Small intestine (tissue), 7 donors: ENCODE results near the gene VENTX. TPM values are rescaled to one million over a fixed set of nuclear protein-coding genes. Genes with fewer than 3 reads are reported as not detected.
"Not testable (repeated sequence)": the region's sequence is repeated elsewhere in the genome, so short reads cannot be mapped to it uniquely, and the experiment has no call there.

Experiments used
- DNase-seq, 2 donors: peaks; one replicate each; pipeline versions ENCODE4 v3.0.0 to v3.0.0-alpha.2; 2013
- FAIRE-seq: peaks from 2 replicates; lab custom pipeline; 2012; peaks lifted over from hg19 to GRCh38; lab: Jason Lieb, UNC
- H3K27ac ChIP-seq, 3 donors: one replicate each; pipeline ENCODE4 v1.5.1; 2013; ENCODE audit warnings: low read length in 2 of 3, mild to moderate bottlenecking in 2 of 3, control low read depth in 1 of 3, inconsistent platforms in 1 of 3, low read depth in 1 of 3, moderate library complexity in 1 of 3
- H3K27me3 ChIP-seq, 3 donors: one replicate each; pipeline ENCODE4 v1.6.1; 2013; ENCODE audit warnings: low read length in 3 of 3, inconsistent platforms in 1 of 3; ENCODE audit not compliant: control insufficient read depth in 3 of 3, insufficient read depth in 3 of 3
- H3K36me3 ChIP-seq, 3 donors: one replicate each; pipeline ENCODE4 v1.6.1; 2013; ENCODE audit warnings: low read length in 3 of 3, inconsistent platforms in 1 of 3, low read depth in 1 of 3, mild to moderate bottlenecking in 1 of 3, moderate library complexity in 1 of 3; ENCODE audit not compliant: control insufficient read depth in 3 of 3, insufficient read depth in 2 of 3
- H3K4me1 ChIP-seq, 3 donors: one replicate each; pipeline ENCODE4 v1.6.1; 2013; ENCODE audit warnings: low read length in 2 of 3, inconsistent platforms in 1 of 3, low read depth in 1 of 3, mild to moderate bottlenecking in 1 of 3, moderate library complexity in 1 of 3; ENCODE audit not compliant: control insufficient read depth in 3 of 3, insufficient read depth in 2 of 3
- H3K4me3 ChIP-seq, 3 donors: one replicate each; pipeline ENCODE4 v1.5.1; 2013; ENCODE audit warnings: low read length in 3 of 3, control low read depth in 1 of 3, inconsistent platforms in 1 of 3, low read depth in 1 of 3, mild to moderate bottlenecking in 1 of 3, moderate library complexity in 1 of 3
- H3K9me3 ChIP-seq, 2 donors: one replicate each; pipeline ENCODE4 v1.6.1; 2013; ENCODE audit warnings: low read depth in 1 of 2, low read length in 1 of 2; ENCODE audit not compliant: control insufficient read depth in 2 of 2, insufficient read depth in 1 of 2
- WGBS, 3 donors: extraction: QIAGEN DNeasy Blood & Tissue Kit; methylation state at CpG; one replicate each; pipeline ENCODE4 v1.1.7; 2013; 5-methylcytosine and 5-hydroxymethylcytosine counted together
- polyA plus RNA-seq, 4 donors: library from polyadenylated mRNA; stranded (reverse) in 3 of 4; unstranded in 1 of 4; fragments of 200-250 nt in 3 of 4; fragments of 120-200 nt in 1 of 4; gene quantifications; one replicate each; pipeline versions ENCODE4 v1.2.1 to v1.2.3, GENCODE V29; 2013
- donor health status: healthy with polysubstance abuse.
- donor health status: control.
- donor health status: control.
- donor health status: Bipolar disorder and iron deficiency.
- donor health status: healthy.

Gene VENTX
- polyA plus RNA-seq, 4 donors, result 0.19 to 0.30 TPM; not detected in 2

DNA sequence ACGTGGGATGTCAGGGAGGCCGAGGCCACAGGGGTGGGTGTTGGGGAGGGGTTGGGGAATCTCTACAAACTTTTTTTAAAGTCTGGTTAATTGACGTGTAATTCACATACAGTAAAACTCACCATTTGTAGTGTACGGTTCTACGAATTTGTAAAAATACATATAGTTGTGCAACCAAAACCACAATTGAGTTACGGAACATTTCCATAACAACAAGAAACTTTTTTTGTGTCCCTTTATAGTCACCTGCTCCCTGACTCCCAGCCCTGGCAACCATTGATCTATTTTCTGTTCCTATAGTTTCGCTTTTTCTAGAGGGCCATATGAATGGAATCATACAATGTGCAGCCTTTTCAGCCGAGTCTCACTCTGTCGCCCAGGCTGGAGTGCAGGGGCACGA lies 2.9 kb upstream of the VENTX start:
- not testable (repeated sequence) for H3K36me3 ChIP-seq, H3K4me3 ChIP-seq, H3K27ac ChIP-seq, FAIRE-seq, DNase-seq, H3K9me3 ChIP-seq
- 41 to 58% (median 49%) methylated on average over 7 to 8 of the region's 10 CpGs for WGBS, 3 donors
- Histone ChIP-seq H3K27me3 (peaks cover 39 to 79% (median 40%) of the 10 kb centered on the region in 3 donors), H3K4me1 (peaks cover 0 to 27% (median 0%) of the 10 kb centered on the region in 3 donors)

DNA sequence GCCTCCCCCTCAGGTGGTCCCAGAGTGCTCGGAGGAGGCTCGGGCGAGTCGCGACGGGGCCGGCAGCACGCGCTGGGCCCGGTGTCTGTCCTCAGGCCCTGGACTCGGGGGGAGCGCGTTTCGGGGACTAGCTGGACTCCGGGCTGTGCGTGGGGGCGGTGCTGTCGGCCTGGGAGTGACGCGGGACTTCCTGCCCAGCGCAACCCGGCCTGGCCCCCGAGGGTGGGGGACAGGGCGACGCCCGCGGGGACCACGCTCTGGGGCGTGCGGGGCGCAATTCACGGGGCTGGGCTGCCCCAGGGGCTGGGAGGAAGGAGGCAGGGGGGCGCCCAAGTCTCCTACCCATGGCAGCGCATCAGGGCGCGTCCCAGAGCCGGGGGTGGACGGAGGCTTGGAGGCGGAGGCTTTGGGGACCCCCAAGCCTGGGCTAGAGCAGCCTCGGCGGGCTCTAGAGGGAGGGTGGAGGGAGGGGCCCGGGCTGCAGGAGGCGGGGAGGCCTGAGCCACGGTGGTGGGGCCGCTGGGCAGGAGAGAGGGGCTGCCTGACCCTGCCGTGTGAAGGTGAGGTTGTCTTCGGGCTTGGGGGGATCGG lies 2.3 kb upstream of the VENTX start:
- H3K4me3 ChIP-seq, result peak overlapping the region in 1 of 3 donors; percentile 12
- no peaks in the 10 kb centered on the region for H3K9me3 ChIP-seq
- no peaks in the 10 kb centered on the region for H3K36me3 ChIP-seq
- DNase-seq (peak in 1 of 2 donors; percentile 42), FAIRE-seq (no peak)
- H3K27me3 ChIP-seq, result peaks cover 34 to 77% (median 43%) of the 10 kb centered on the region in 3 donors
- H3K4me1 ChIP-seq, result peaks cover 0 to 27% (median 0%) of the 10 kb centered on the region in 3 donors
- 4 to 6% (median 6%) methylated on average over 35 to 48 of the region's 48 CpGs for WGBS, 3 donors
- H3K27ac ChIP-seq, result no peak overlapping the region

DNA sequence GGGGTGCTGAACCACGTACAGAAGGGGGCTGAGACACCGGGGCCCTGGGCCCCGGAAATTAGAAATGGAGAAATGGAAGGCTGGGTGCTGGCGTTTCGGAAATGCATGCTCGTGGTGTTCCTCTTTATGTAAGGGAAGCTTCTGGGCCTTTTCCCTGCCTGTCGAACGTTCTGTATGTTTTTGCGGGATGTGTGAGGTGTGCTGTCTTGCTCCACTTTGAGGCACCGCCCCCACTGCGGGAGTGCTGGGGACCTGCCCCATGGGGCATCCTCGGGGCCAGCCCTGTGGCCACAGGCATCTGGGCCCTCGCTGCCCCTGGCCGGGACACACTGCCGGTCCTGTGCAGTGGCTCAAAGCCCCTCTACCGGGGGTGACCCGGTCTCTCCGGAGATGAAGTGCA lies 1.7 kb upstream of the VENTX start:
- H3K27ac ChIP-seq, result no peak overlapping the region
- no peaks in the 10 kb centered on the region for H3K9me3 ChIP-seq
- H3K4me3 ChIP-seq, result no peak overlapping the region
- H3K4me1 ChIP-seq, result peaks cover 0 to 31% (median 0%) of the 10 kb centered on the region in 3 donors
- no peak for FAIRE-seq
- peaks cover 31 to 77% (median 44%) of the 10 kb centered on the region in 3 donors for H3K27me3 ChIP-seq
- 2 to 6% (median 5%) methylated on average over 17 to 18 of the region's 18 CpGs for WGBS, 3 donors
- no peak for DNase-seq
- H3K36me3 ChIP-seq, result no peaks in the 10 kb centered on the region

DNA sequence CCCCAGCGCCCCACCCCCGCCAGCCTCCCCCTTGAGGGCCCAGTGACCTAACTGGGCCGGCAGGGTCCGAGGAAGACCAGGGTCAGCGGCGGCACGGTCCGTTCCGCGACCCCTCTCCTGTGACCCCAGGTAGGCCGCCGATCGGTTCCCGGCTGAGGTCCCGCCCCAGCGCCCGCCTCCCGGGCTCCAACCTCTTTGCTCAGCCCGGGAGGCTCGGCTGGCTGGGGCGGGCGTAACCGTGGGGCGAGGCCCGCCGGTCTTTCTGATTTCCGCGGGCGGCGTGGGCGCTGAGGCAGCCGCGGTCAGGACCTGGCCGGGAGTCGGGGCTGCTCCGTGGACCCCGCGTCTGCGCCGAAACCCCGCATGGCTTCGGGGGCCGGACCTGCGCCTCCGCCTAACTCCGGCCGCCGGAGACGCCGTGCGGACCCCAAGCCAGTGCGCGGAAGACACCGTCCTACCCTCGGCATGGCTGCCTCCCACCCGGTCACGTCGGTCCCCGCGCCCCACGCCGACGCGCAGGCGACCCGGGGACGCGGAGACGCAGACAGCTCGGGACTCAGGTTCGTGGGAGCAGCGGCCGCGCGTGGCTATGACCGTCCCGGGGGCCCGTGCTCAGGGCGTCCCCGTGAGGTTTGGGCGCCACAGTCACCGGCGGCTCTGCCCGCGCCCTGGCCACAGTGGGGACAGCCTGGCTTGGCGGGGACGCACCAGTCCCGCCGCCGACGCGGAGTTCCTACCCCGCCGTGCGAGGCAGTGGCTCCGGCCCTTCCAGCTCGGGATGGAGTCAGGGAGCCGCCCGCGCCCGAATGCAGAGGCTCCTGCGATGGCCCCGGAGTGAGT lies 1.0 kb upstream of the VENTX start:
- FAIRE-seq (no peak), DNase-seq (no peak)
- WGBS, 3 donors, result 2 to 3% (median 3%) methylated on average over 76 to 103 of the region's 103 CpGs
- H3K36me3 ChIP-seq, result no peaks in the 10 kb centered on the region
- peaks cover 31 to 72% (median 43%) of the 10 kb centered on the region in 3 donors for H3K27me3 ChIP-seq
- no peaks in the 10 kb centered on the region for H3K9me3 ChIP-seq
- H3K4me3 ChIP-seq, result peak overlapping the region in 1 of 3 donors; percentile 8
- H3K4me1 ChIP-seq, result peaks cover 0 to 33% (median 0%) of the 10 kb centered on the region in 3 donors
- H3K27ac ChIP-seq, result no peak overlapping the region

DNA sequence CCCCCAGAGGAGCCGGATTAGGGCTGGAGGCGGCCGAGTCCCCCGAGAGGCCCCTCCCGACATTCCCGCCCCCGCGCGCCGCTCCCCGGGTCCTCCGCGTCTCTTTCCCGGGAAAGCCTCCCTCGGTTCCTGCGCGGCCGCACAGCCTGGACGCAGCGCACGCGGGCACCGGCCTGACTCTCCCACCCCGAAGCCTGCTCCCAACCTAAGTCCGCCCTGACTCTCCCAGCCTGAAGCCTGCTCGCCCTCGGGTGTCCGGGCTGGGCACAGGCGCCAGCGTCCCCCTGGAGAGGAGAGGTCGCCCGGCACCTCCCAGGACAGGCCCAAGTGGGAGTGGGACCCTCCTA lies 441 bp upstream of the VENTX start:
- no peak overlapping the region for H3K27ac ChIP-seq
- peaks cover 31 to 68% (median 41%) of the 10 kb centered on the region in 3 donors for H3K27me3 ChIP-seq
- H3K36me3 ChIP-seq, result no peaks in the 10 kb centered on the region
- H3K4me1 ChIP-seq, result peaks cover 0 to 38% (median 0%) of the 10 kb centered on the region in 3 donors
- WGBS, 3 donors, result 5 to 8% (median 6%) methylated on average over 22 to 32 of the region's 32 CpGs
- peak overlapping the region in 1 of 3 donors; percentile 8 for H3K4me3 ChIP-seq
- DNase-seq, result no peak
- H3K9me3 ChIP-seq, result no peaks in the 10 kb centered on the region
- no peak for FAIRE-seq

DNA sequence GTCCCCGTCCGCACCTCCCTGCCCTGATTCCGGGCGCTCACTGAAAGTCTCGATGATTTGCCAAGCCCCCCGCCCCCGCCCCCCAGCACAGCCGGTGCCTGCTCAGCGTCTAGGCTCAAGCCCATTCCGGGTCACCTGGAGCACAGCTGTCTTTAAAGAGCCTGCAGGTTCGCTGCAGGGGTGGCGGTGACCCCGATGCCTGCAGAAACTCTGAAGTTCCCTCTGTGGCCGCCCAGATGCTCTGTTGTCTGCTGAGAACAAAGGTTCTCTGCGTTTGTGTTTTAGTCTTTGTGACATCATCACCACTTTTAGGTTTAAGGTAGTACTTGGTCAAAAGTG lies 780 bp downstream of the VENTX start:
- Histone ChIP-seq H3K4me3 (no peak overlapping the region), H3K36me3 (no peaks in the 10 kb centered on the region), H3K27ac (no peak overlapping the region), H3K27me3 (peaks cover 31 to 57% (median 40%) of the 10 kb centered on the region in 3 donors), H3K9me3 (no peaks in the 10 kb centered on the region), H3K4me1 (peaks cover 0 to 50% (median 0%) of the 10 kb centered on the region in 3 donors)
- DNase-seq (no peak), FAIRE-seq (no peak)
- WGBS, 3 donors, result 20 to 32% (median 28%) methylated on average over 15 of the region's 15 CpGs

DNA sequence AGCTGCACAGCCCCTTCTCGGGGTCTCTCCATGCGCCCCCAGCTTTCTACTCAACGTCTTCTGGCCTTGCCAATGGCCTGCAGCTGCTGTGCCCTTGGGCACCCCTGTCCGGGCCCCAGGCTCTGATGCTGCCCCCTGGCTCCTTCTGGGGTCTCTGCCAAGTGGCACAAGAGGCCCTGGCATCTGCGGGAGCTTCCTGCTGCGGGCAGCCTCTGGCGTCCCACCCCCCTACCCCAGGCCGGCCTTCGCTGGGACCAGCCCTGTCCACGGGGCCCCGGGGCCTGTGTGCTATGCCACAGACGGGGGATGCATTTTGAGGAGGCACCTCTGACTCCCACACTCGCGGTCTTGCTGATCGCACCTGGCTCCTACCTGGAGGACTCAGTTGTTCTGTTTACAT lies 2.3 kb downstream of the VENTX start:
- Histone ChIP-seq H3K9me3 (no peaks in the 10 kb centered on the region), H3K27me3 (peaks cover 31 to 48% (median 35%) of the 10 kb centered on the region in 3 donors)

DNA sequence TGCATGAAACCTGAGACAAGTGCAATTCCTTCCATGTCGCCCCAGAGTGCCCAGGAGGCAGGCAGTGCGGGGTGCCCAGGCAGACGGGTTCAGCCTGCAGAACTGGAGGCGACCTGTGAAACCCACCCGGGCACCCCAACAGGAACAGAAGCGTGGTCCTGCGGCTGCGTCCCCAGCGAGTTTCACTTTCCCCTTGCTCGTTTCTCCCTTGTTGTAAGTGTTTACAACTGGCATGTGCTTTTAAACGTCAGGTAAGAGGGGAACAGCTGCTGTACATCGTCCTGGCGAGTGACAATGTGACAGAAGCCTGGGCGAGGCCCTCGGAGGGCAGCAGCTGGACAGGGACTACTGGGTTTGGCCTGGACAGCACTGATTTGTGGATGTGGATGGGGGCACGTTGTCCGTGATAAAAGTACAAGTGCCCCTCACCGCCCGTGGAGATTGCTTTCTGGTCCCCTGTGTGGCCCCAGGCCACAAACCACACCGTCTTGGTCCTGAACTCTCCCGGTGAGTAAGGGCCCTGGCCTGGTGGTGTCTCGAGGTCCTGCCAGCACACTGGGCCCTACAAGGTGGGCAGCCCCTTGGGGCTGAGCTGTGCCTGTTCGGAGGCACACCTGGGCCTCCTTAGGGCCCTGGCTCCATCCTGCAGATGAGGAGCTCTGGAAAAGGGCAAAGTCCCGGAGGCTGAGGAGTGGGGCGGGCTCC lies 4.0 kb downstream of the VENTX start:
- no peaks in the 10 kb centered on the region for H3K36me3 ChIP-seq
- no peaks in the 10 kb centered on the region for H3K9me3 ChIP-seq
- H3K4me3 ChIP-seq, result peak overlapping the region in 1 of 3 donors; percentile 20
- H3K27ac ChIP-seq, result peak overlapping the region in 1 of 3 donors; percentile 33
- peaks cover 0 to 71% (median 0%) of the 10 kb centered on the region in 3 donors for H3K4me1 ChIP-seq
- H3K27me3 ChIP-seq, result peaks cover 20 to 32% (median 26%) of the 10 kb centered on the region in 3 donors
- DNase-seq, result peak in 1 of 2 donors; percentile 69
- 14 to 38% (median 20%) methylated on average over 25 of the region's 25 CpGs for WGBS, 3 donors
- no peak for FAIRE-seq

More for the DNA sequence above, 2.3 kb downstream of the VENTX start:
- WGBS, 3 donors, result 76 to 85% (median 78%) methylated on average over 14 to 15 of the region's 15 CpGs
- no peak overlapping the region for H3K4me3 ChIP-seq
- H3K36me3 ChIP-seq, result no peaks in the 10 kb centered on the region
- FAIRE-seq (no peak), DNase-seq (no peak)
- H3K4me1 ChIP-seq, result peaks cover 0 to 60% (median 0%) of the 10 kb centered on the region in 3 donors
- H3K27ac ChIP-seq, result no peak overlapping the region
